ENCODE measurements around the gene UGT1A6.
"Not testable (repeated sequence)": the region's sequence is repeated elsewhere in the genome, so short reads cannot be mapped to it uniquely, and the experiment has no call there.

UGT1A6 gene

DNA sequence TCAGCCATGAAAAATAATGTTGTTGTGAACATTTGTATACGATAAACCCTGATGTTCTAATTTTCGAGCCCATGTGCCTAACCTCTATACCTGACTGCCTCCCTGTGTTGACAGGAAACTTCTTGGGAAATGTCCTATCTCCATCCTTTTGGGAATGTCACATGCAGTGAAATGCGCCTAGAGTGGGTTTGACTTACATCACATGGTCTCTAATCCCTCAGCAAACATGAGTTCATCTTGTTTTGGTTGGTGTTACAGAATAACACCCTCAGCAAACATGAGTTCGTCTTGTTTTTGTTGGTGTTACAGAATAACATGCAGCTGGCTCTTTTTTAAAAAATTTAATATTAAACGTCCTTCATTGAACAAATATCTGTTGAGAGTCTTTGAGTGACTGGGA lies 4.3 kb upstream of the UGT1A6 start:
- no peak for DNase-seq

DNA sequence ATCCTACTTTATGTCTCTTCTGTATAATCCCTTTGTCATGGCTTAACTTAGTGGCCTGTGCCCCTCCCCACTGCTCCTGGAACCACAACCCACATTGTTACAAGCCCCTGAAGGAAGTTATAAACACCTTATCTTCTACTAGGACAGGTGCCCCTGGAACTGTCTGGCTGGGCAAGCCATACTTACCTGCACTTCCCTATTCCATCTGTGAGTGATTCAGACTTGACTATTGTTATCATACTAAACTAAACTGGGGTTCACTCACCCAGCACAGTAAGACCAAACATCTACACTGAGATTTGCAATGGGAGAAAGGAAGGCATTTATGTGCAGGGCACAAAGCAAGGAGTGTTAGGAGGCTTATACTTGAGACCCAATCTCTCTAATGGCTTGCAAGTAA lies 3.7 kb upstream of the UGT1A6 start:
- DNase-seq: no peak

DNA sequence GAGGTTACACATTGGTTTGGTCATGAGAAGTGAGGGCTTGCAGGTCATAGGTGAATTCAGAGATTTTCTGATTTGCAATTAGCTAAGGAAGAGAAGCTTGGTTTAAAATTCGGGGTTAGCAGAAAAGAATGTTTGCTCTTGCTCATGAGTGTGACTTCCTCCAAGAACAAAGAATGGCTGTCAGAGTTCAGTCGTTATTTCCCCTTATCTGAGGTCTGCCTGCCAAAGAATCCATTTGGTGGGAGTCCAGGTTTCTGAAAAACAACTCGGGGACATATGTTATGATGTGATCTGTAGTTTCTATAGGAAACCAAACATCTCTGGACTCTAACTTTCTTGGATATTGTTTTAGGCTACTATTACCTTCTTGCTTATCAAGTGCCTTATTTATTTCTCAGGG lies 3.2 kb upstream of the UGT1A6 start:
- peak; percentile 64 for DNase-seq

DNA sequence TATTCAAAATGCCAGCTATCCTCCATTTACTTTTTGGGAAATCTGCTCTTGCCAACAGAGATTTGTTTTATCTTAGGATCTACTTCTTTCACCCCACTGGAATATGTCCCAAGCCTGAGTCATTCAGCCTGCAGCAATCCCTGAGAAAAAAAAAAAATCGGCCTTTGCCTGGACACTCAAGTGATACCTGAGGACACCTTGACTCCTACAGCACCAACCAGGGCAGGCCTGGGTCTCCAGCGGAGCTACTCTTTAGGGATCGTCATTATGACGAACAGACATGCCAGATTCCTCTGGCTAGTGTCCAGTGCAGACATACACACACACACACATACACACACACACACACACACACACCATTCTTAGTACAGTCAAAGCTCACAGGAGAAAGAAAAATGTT lies 2.2 kb upstream of the UGT1A6 start:
- no peak for DNase-seq

DNA sequence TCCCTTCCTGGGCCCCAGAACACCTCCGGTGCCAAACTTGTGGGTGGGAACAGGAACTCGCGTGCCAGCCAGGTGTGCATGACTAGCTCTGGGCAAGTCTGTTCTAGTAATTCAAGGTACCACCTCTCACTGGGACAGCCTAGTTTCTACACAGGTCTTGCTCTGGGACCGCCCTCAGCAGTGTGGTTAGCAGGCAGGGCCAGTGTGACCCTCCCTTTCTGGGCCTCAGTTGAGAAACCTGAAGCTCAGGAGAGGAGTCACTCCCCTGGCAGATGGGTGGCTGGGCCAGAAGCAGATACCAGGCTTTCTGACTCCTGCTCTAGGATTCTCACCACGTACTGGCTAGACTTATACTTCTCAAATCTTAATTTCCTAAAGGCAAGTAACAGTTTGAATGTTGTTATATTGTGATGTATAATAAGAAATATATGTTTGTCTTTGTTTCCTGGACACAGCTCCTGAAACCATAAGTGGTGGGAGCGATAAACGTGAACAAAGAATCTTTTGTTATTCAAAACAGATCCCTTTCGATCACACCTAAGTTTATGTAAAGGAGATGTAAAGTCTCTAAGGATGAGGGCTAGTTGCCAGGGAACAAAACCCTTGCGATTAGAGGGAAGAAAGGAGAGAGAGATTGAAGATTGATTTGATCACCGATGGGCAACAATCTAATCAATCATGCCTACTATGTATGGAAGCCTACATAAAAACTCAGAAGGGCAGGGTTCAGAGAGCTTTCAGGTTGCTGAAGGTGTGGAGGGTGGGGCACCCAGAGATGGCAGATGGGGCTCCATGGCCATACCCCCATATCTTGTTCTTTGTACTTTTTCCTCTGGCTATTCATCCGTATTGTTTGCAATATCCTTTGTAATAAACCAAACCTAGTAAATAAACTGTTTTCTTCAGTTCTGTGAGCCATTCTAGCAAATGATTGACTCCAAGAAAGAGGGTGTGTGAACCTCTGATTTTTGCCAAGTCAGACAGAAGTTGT lies 952 bp upstream of the UGT1A6 start:
- DNase-seq: no peak

DNA sequence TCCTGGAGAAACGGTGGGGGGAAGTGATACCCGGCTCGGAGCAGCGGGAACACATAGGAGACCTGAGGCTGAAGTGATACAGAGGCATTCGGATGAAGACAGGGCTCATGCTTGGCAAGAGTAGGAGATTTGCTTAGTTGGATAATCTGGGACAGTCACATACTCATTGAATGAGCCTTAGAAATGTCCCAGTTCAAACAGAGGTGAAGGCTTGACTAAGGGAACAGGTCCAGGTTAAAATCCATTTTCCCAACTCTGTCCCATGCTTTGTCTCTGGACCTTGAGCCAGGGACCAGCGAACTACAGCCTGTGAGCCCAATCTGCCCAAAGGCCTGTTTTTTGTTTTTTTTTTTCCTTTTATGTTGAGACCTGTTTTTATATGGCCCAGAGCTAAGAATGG lies 1.3 kb downstream of the UGT1A6 start:
- DNase-seq: no peak

DNA sequence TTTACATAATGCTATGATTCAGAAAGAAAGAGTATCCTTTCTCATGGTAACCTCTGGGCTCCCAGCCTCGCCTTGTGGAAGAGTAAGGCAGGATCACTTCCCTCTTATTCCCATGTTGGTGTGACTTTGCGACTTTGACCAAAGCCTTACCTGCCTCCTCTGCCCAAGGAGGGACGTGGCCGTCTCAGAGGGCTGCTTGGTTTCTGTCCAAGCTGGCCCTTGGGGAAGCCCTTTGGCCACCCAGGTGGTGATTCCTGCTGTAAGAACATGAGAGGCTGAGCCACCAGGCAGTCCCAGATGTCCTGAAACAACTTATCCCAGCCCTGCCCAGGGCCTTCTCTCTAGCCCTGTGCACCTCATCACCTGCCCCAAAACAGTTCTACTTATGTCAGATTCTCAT lies 6.0 kb downstream of the UGT1A6 start:
- no peak for DNase-seq

DNA sequence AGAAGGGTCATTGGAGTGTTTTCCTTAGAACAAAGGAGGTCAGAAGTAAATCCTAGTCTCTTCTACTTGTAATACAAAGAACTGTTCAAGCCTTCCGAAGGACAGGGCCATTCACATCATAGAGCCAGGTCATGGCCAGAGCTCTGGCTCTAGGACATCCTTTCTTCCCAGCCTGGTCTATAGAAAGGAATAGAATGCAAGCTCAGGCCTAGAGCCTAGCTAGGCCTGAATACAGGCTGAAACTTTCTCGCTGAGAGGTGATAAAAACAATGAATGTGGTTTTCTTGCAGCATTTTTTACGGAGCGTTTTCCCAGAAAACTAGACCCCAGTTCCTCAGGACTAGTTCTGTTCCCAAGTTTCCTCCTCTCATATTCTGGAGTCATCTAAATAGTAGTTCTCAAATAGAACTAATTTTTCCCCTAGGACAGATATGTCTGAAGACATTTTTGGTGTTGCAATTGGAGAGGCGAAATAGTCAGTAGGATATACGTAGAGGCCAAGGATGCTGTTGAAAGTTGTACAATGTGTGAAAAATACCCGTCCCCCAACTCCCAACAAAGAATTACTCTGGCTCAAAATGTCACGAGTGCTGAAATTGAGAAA lies 6.8 kb downstream of the UGT1A6 start:
- no peak for DNase-seq

DNA sequence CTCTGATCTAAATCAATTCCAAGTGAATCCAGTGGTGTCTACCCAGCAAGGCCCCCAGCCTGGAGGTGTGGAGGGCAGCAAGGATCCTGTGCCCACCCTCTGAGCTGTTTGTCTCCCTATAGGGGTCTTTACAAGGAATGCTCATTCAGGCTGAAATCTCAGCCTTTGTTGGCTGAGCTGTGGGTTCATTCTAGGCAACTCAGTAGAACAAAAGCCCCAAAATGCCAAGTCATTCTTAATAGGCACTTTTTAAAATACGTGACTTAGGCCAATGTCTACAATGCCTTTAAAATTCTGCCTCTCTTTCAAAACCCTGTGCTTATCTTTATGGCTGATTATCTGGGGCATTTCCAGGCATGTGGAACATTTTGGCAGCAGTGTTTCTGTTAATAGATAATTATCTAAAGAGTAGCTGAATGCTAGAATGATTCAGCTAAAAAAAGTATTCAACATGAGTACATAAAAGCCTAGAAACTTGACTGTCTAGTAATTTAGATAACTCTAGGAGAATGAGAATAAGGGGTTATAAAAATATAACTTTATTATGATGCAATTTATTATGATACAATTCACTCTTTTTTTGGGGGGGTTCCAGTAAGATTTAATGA lies 7.4 kb downstream of the UGT1A6 start:
- peak; percentile 96 for DNase-seq

DNA sequence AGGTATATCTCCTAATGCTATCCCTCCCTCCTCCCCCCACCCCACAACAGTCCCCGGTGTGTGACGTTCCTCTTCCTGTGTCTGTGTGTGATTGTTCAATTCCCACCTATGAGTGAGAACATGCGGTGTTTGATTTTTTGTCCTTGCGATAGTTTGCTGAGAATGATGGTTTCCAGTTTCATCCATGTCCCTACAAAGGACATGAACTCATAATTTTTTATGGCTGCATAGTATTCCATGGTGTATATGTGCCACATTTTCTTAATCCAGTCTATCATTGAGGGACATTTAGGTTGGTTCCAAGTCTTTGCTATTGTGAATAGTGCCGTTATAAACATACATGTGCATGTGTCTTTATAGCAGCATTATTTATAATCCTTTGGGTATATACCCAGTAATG lies 8.2 kb downstream of the UGT1A6 start:
- DNase-seq: not testable (repeated sequence)

DNA sequence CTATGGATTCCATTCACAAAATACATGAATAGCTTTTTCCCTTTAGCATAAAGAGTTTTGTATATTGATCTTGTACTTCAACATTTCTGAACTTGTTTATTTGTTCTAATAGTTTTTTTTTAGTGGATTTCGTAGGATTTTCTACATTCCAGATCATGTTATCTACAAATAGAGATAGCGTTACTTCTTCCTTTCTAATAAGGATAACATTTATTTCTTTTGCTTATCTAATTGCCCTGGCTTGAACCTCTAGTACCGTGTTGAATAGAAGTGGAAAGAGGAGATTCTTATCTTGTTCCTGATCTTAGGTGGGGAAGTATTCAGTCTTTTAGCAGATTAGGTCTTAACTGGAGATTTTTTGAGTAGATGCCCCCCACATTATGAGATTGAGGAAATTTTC lies 9.5 kb downstream of the UGT1A6 start:
- no peak for DNase-seq

DNA sequence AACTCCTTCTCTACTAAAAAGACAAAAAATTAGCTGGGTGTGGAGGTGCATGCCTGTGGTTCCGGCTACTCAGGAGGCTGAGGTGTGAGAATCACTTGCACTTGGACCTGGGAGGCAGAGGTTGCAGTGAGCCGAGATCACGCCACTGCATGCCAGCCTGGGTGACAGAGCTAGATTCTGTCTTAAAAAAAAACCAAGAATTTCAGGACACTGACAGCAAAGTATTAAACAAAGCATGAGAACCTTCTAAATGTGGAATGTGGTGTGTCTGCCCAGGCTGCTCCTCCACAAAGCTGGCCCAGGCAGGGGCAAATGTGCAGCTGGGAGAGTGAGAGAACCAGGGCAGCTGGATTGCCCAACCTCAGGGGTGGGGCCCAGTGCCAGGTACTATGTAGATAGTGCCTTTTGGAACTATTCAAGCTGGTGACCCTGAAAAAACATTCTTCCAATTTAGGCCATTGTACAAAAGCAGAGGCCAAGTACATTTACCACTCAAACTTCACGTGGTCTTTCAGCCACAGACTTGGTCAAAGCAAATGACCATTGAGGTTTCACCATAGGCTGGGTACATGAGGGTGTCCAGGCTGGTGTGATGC lies 13.3 kb downstream of the UGT1A6 start:
- peak; percentile 35 for DNase-seq

DNA sequence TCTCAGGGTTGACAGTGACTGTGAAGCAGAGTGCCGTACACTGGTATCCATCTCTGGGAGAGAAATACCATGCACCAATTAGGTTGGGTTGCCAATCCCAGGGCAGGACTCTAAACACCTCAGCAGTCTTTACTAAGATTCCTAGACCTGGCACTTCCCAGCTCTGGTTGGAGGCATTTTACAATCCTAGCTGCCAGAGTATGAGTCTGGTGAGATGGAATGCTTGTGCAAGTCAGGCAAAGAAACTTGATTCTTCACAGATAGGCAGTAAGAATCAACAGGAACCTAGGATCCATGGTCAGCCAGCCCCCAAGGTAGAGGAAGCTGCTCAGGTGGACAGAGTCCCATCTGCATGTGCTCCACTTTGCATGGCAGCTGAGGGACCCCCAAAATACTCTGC lies 14.0 kb downstream of the UGT1A6 start:
- DNase-seq: no peak

DNA sequence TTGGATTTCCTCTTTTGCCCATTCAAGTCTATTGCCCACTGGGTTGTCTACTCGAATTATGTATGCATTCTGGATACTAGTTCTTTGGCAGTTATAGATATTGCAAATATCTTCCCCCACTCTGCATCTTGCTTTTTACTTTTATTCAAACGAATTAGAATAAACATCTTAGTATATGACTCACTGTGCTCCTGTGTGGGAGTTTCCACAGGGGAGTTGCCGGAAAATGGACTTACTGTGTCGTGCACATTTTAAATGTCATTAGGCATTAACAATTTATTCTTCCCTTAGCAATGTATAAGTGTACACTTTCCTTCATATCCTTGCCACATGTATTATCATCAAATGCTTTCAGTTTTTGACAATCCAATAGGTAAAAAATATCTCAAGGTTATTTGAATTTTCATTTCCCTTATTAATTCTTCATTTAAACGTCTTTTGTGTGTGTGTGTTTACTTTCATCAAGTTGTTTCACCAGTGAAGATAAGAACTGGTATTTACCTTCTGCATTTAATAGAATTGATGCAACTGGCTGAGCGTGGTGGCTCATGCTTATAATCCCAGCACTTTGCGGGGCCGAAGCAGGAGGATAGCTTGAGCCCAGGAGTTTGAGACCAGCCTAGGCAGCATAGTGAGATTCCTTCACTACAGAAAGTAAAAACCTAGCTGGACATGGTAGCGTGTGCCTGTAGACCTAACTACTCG lies 15.4 kb downstream of the UGT1A6 start:
- DNase-seq: no peak

DNA sequence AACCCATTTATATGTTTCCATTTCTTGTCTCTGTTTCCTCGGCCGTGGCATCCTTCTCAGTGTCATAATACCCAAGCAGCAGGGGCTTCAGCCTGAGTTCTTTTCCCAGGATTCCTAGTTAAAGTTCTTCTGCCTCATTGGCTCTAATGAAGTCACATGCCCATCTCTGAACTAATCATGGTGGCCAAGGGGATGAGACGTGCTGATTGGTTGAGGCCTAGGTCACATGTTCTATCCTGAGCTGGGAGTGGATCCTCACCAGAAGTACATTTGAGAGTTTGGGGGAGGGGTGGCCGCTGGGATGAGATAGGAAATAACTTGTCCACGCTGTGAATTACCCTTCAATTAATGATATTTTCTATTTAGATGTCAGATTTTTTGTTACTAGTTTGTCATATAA lies 16.3 kb downstream of the UGT1A6 start:
- DNase-seq: no peak

DNA sequence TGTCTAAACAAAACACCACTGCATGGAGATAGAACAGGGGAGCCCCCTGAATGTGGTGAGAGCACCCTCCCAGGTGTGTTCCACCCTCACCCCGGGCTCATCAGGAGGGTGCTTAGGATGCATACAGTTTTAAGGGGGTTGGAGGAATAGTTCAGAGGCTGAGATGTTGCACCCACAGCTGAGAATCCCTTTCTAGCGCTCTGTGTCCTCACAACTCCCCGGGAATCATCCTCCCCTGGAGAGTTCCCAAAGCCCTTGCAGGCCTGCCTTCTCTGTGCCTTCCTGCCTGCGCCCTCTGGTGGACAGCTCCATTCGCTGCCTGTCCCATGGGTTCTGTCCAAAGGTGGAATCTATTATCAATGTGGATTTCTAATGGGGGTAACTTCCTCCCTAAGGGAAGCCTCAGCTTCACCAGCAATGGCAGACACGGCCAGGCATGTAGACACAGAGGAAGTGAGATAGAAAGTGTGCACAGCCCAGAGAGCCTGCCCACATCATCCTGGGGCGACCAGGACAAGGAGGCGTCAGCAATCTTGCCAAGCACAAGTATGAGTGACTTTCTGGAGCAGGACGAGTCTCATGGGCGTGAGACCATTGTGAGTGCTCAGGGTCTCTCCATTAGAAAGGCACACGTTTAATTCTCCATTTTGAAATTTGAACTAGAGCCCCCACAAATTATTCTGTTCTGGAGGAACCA lies 18.8 kb downstream of the UGT1A6 start:
- peak; percentile 80 for DNase-seq

DNA sequence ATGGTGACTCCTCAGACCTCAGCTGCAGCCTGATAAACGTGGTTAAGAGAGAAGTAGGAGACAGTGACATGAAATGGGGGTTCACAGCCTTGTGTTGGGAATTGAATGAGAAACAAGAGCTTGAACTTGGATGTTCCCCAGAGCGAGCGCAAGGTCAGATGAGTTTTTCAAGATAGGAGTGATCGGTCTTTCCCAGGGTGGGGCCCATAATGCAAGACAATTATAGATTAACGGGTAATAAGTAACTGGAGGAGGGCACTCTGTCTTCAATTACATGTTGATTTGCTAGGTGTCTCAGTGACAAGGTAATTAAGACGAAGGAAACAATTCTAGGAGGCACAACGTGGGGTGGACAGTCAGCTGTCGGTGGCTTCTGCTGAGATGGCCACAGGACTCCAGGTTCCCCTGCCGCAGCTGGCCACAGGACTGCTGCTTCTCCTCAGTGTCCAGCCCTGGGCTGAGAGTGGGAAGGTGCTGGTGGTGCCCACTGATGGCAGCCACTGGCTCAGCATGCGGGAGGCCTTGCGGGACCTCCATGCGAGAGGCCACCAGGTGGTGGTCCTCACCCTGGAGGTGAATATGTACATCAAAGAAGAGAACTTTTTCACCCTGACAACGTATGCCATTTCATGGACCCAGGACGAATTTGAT lies 20.0 kb downstream of the UGT1A6 start, which contains the start of gene UGT1A5:
Gene UGT1A5 (plus strand): TSS at position 297 of the 651 bp plus-strand sequence. CDS start 85 bp downstream, at position 382.
- DNase-seq: no peak

DNA sequence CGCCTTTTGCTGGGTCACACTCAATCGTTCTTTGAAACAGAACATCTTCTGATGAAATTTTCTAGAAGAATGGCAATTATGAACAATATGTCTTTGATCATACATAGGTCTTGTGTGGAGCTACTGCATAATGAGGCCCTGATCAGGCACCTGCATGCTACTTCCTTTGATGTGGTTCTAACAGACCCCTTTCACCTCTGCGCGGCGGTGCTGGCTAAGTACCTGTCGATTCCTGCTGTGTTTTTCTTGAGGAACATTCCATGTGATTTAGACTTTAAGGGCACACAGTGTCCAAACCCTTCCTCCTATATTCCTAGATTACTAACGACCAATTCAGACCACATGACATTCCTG lies 20.5 kb downstream of the UGT1A6 start:
- DNase-seq: no peak

DNA sequence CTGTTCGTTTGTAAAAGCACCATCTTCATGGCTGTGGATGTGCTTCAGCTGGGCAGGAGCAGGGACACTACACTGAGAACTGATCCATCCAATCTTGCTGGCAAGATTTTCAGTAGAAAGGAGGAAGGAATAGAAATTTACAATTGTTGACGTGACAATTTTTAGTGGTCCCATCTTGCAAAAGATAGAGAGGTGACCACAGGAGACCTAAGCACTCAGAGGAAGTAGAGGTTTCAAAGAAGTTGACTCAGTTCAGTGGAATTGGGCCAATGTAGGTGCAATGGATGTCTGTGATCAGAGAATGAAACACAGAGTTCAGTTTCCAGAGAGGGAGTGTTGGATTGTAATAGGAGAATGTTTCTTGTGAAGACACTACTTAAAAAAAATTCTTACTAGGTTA lies 21.4 kb downstream of the UGT1A6 start:
- DNase-seq: no peak

DNA sequence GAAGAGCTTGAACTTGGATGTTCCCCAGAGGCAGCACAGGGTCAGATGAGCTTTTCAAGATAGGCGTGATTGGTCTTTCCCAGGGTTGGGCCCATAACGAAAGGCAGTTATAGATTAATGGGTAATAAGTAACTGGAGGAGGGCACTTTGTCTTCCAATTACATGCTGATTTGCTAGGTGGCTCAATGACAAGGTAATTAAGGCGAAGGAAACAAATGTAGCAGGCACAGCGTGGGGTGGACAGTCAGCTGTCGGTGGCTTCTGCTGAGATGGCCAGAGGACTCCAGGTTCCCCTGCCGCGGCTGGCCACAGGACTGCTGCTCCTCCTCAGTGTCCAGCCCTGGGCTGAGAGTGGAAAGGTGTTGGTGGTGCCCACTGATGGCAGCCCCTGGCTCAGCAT lies 25.9 kb downstream of the UGT1A6 start, which contains the start of gene UGT1A4:
Gene UGT1A4 (plus strand): TSS at position 185 of the 400 bp plus-strand sequence. CDS start 85 bp downstream, at position 270.
- no peak for DNase-seq

DNA sequence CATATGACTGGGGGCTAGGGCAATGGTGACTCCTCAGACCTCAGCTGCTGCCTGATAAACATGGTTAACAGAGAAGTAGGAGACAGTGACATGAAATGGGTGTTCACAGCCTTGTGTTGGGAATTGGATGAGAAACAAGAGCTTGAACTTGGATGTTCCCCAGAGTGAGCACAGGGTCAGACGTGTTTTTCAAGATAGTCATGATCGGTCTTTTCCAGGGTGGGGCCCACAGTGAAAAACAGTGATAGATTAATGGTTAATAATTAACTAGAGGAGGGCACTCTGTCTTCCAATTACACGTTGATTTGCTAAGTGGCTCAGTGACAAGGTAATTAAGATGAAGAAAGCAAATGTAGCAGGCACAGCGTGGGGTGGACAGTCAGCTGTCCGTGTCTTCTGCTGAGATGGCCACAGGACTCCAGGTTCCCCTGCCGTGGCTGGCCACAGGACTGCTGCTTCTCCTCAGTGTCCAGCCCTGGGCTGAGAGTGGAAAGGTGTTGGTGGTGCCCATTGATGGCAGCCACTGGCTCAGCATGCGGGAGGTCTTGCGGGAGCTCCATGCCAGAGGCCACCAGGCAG lies 36.1 kb downstream of the UGT1A6 start, which contains the start of gene UGT1A3:
Gene UGT1A3 (plus strand): TSS at position 320 of the 579 bp plus-strand sequence. CDS start 85 bp downstream, at position 405.
- DNase-seq: no peak

All from hematopoietic multipotent progenitor cell treated with erythropoietin and hydrocortisone succinate and interleukin-3 and kit ligand, for 8 days (in vitro differentiated cells).